Naive thymus-derived CD4-positive, alpha-beta T cell (primary cell): ENCODE results near the gene KLRF2. TPM values are rescaled to one million over a fixed set of nuclear protein-coding genes. Genes with fewer than 3 reads are reported as not detected.

Experiments used
- ATAC-seq: fragments of 150-1000 bp; cut with Tn5 transposase; 2 replicates; pipeline ENCODE4 v1.10.0; 2021; ENCODE audit warnings: mild to moderate bottlenecking, moderate library complexity
- CTCF ChIA-PET: fragments of 350-600 bp; sonication (Branson Sonifier 250); formaldehyde crosslinking; loops from one replicate; lab custom pipeline; 2021; ENCODE audit warnings: antibody characterized with exemption; lab: Charles Lee
- POLR2A ChIA-PET: fragments of 350-600 bp; sonication (Branson Sonifier 250); formaldehyde crosslinking; loops from one replicate; lab custom pipeline; 2021; ENCODE audit warnings: antibody characterized with exemption, inconsistent platforms; lab: Charles Lee
- DNase-seq, 9 donors: peaks; one replicate each; pipeline versions ENCODE4 v3.0.0 to v3.0.0-alpha.2; 2020 to 2022; ENCODE audit warnings: mixed read lengths in 1 of 9
- H3K27ac ChIP-seq: one replicate; pipeline ENCODE4 v1.7.0; 2013; ENCODE audit warnings: mild to moderate bottlenecking, low read depth, low read length, moderate library complexity
- H3K27me3 ChIP-seq, 2 donors: one replicate each; pipeline ENCODE4 v1.7.0; 2013; ENCODE audit warnings: low read length in 2 of 2, mild to moderate bottlenecking in 2 of 2, moderate library complexity in 2 of 2; ENCODE audit not compliant: control insufficient read depth in 2 of 2, insufficient read depth in 2 of 2
- H3K36me3 ChIP-seq, 3 experiments: 1 replicate in 2 of 3; 2 replicates in 1 of 3; pipeline ENCODE4 v1.7.0; 2013; ENCODE audit warnings: low read length in 3 of 3, mild to moderate bottlenecking in 3 of 3, moderate library complexity in 1 of 3; ENCODE audit not compliant: insufficient read depth in 3 of 3, control insufficient read depth in 2 of 3
- H3K4me1 ChIP-seq, 2 donors: one replicate each; pipeline ENCODE4 v1.7.0; 2013; ENCODE audit warnings: low read length in 2 of 2, mild to moderate bottlenecking in 2 of 2, moderate library complexity in 1 of 2; ENCODE audit not compliant: control insufficient read depth in 2 of 2, insufficient read depth in 2 of 2
- H3K4me3 ChIP-seq: 2 replicates; pipeline ENCODE4 v1.7.0; 2013; ENCODE audit warnings: mild to moderate bottlenecking, low read length
- H3K9me3 ChIP-seq, 3 experiments: 1 replicate in 2 of 3; 2 replicates in 1 of 3; pipeline ENCODE4 v1.7.0; 2013; ENCODE audit warnings: low read length in 3 of 3; ENCODE audit not compliant: control insufficient read depth in 2 of 3
- H3K27ac Mint-ChIP-seq, 9 donors: one replicate each; pipeline ENCODE4 v1.8.0; 2020 to 2022; ENCODE audit warnings: mixed read lengths in 9 of 9, mild to moderate bottlenecking in 8 of 9, moderate library complexity in 5 of 9, inconsistent platforms in 2 of 9
- H3K27me3 Mint-ChIP-seq, 5 donors: one replicate each; pipeline ENCODE4 v1.8.0; 2021 to 2022; ENCODE audit warnings: mixed read lengths in 5 of 5, mild to moderate bottlenecking in 1 of 5
- H3K36me3 Mint-ChIP-seq, 5 donors: one replicate each; pipeline ENCODE4 v1.8.0; 2020 to 2022; ENCODE audit warnings: mixed read lengths in 5 of 5, mild to moderate bottlenecking in 3 of 5, inconsistent platforms in 1 of 5
- H3K4me1 Mint-ChIP-seq, 7 donors: one replicate each; pipeline ENCODE4 v1.8.0; 2020 to 2022; ENCODE audit warnings: mixed read lengths in 7 of 7, mild to moderate bottlenecking in 3 of 7, inconsistent platforms in 1 of 7
- H3K4me3 Mint-ChIP-seq, 10 donors: one replicate each; pipeline ENCODE4 v1.8.0; 2020 to 2022; ENCODE audit warnings: mild to moderate bottlenecking in 10 of 10, mixed read lengths in 10 of 10, moderate library complexity in 6 of 10, inconsistent platforms in 2 of 10
- H3K9me3 Mint-ChIP-seq, 11 donors: one replicate each; pipeline ENCODE4 v1.8.0; 2020 to 2022; ENCODE audit warnings: mixed read lengths in 11 of 11, mild to moderate bottlenecking in 4 of 11, inconsistent platforms in 1 of 11, moderate library complexity in 1 of 11
- intact Hi-C, 2 donors: fragments of 100-400 bp; cut with micrococcal nuclease; formaldehyde crosslinking; loops; one replicate each; pipeline ENCODE4 v1.15.1; 2023
- polyA plus RNA-seq, 2 donors: library from polyadenylated mRNA; unstranded; fragments of 300-500 nt; fragmentation: Illumina TruSeq; gene quantifications; one replicate each; pipeline ENCODE4 v1.2.3, GENCODE V29; 2021
- total RNA-seq, 6 experiments: library from RNA in 5 of 6; stranded (reverse) in 5 of 6; gene quantifications; 1 replicate in 5 of 6; 2 replicates in 1 of 6; pipeline ENCODE4 v1.2.3 and lab custom pipeline; 2021 to 2026

KLRF2 gene
- total and polyA plus RNA-seq, 7 experiments from 2014 or later: not detected

GRCh38 chr12:9943240-9943639 lies 62.0 kb downstream of the KLRF2 start:
- H3K4me3 ChIP-seq: peak overlapping the region; percentile 2
- H3K27ac Mint-ChIP-seq: peak overlapping the region in 6 of 9 donors; percentile 13 to 88 (median 72)
- CTCF ChIA-PET: no interaction called here

GRCh38 chr12:9944391-9944790 lies 63.1 kb downstream of the KLRF2 start:
- DNase-seq (no peak), ATAC-seq (no peak)
- Histone ChIP-seq H3K9me3 (no peaks in the 10 kb centered on the region), H3K27me3 (no peaks in the 10 kb centered on the region), H3K4me3 (no peak overlapping the region), H3K36me3 (no peaks in the 10 kb centered on the region), H3K4me1 (peaks cover 10 to 12% of the 10 kb centered on the region in 2 donors), H3K27ac (no peak overlapping the region)
- POLR2A ChIA-PET: interaction anchor here (0.6 to 0.7 kb wide), 2 partner anchors 76 to 268 kb away, joined by 3 read pairs; partner anchors contain the start of genes CLEC2B and GABARAPL1
- H3K9me3 Mint-ChIP-seq: peaks cover 0 to 2% (median 0%) of the 10 kb centered on the region in 11 donors
- peak overlapping the region in 9 of 10 donors; percentile 4 to 66 (median 50) for H3K4me3 Mint-ChIP-seq
- CTCF ChIA-PET: interaction anchor here (1.0 to 1.1 kb wide), 2 partner anchors 12 to 208 kb away, joined by 3 read pairs; partner anchors contain the start of gene CLEC2A
- peaks cover 0 to 29% (median 0%) of the 10 kb centered on the region in 5 donors for H3K27me3 Mint-ChIP-seq
- H3K4me1 Mint-ChIP-seq: peaks cover 23 to 52% (median 42%) of the 10 kb centered on the region in 7 donors
- intact Hi-C loops: loop anchor here (1.0 to 10.0 kb wide), 6 partner anchors 12 to 670 kb away; partner anchors contain the start of gene MAGOHB (in 1 of the 2)
- peaks cover 0 to 7% (median 0%) of the 10 kb centered on the region in 5 donors for H3K36me3 Mint-ChIP-seq
- H3K27ac Mint-ChIP-seq: peak overlapping the region in 7 of 9 donors; percentile 5 to 79 (median 14)

More at GRCh38 chr12:9943240-9943639, 62.0 kb downstream of the KLRF2 start:
- Mint-ChIP-seq H3K36me3 (peaks cover 0 to 7% (median 0%) of the 10 kb centered on the region in 5 donors), H3K4me3 (peak overlapping the region; percentile 55 to 88 (median 70)), H3K27me3 (peaks cover 0 to 34% (median 0%) of the 10 kb centered on the region in 5 donors), H3K4me1 (peaks cover 12 to 41% (median 32%) of the 10 kb centered on the region in 7 donors), H3K9me3 (peaks cover 0 to 2% (median 0%) of the 10 kb centered on the region in 11 donors)
- intact Hi-C loops: loop anchor here (2.0 to 10.0 kb wide), 6 partner anchors 131 to 672 kb away; partner anchors contain the start of genes GABARAPL1 (in 1 of the 2) and MAGOHB (in 1 of the 2)
- ATAC-seq (peak; percentile 91), DNase-seq (peak in 3 of 9 donors; percentile 17 to 63 (median 49))
- H3K36me3 ChIP-seq: no peaks in the 10 kb centered on the region
- POLR2A ChIA-PET: interaction anchor here (1.2 kb wide), 1 partner anchor 18 kb away, joined by 3 read pairs; no protein-coding TSS in a partner anchor
- no peaks in the 10 kb centered on the region for H3K27me3 ChIP-seq
- H3K27ac ChIP-seq: peak overlapping the region; percentile 9
- peaks cover 1% of the 10 kb centered on the region in 2 donors for H3K4me1 ChIP-seq
- H3K9me3 ChIP-seq: no peaks in the 10 kb centered on the region

Other genes with a start within 250 kb of the KLRF2 start
- gene CLEC2D, start 211.8 kb upstream of the KLRF2 start, total RNA-seq: 100 to 1,000 TPM; 182 to 378 (median 327) TPM
- gene CLEC2D, start 211.8 kb upstream of the KLRF2 start, polyA plus RNA-seq: 100 to 1,000 TPM; 319 to 323 TPM
- gene CLECL1, start 148.4 kb upstream of the KLRF2 start, total RNA-seq: 1 to 10 TPM in 2 of 5 experiments, under 1 TPM in 1, not detected in 2; 0.43 to 6.1 (median 2.5) TPM
- gene CLECL1, start 148.4 kb upstream of the KLRF2 start, polyA plus RNA-seq: under 1 TPM; 0.38 to 0.39 TPM
- 100 to 1,000 TPM in 3 of 5 experiments, 10 to 100 TPM in 2; 25.8 to 588 (median 125) TPM for gene CD69, start 120.6 kb upstream of the KLRF2 start, total RNA-seq
- 100 to 1,000 TPM; 113 to 201 TPM for gene CD69, start 120.6 kb upstream of the KLRF2 start, polyA plus RNA-seq
- 10 to 100 TPM in 1 of 5 experiments, 1 to 10 TPM in 2, under 1 TPM in 2; 0.35 to 34.8 (median 1.0) TPM for gene KLRF1, start 54.0 kb upstream of the KLRF2 start, total RNA-seq
- 1 to 10 TPM; 1.3 to 1.6 TPM for gene KLRF1, start 54.0 kb upstream of the KLRF2 start, polyA plus RNA-seq
- gene CLEC2B, start 12.1 kb upstream of the KLRF2 start, total RNA-seq: 10 to 100 TPM; 50.1 to 86.8 (median 73.8) TPM
- gene CLEC2B, start 12.1 kb upstream of the KLRF2 start, polyA plus RNA-seq: 10 to 100 TPM; 22.1 to 61.2 TPM
- gene CLEC2A, start 50.9 kb downstream of the KLRF2 start, total RNA-seq: not detected
- gene CLEC2A, start 50.9 kb downstream of the KLRF2 start, polyA plus RNA-seq: under 1 TPM in 1 of 2 donors, not detected in 1; 0.22 TPM
- 10 to 100 TPM in 1 of 5 experiments, 1 to 10 TPM in 2, not detected in 2; 3.2 to 47.8 (median 4.2) TPM for gene CLEC12A, start 89.9 kb downstream of the KLRF2 start, total RNA-seq
- gene CLEC12A, start 89.9 kb downstream of the KLRF2 start, polyA plus RNA-seq: under 1 TPM in 1 of 2 donors, not detected in 1; 0.31 TPM
- under 1 TPM in 1 of 5 experiments, not detected in 4; 0.91 TPM for gene CLEC1B, start 117.6 kb downstream of the KLRF2 start, total RNA-seq
- gene CLEC1B, start 117.6 kb downstream of the KLRF2 start, polyA plus RNA-seq: not detected
- gene CLEC12B, start 129.1 kb downstream of the KLRF2 start, total RNA-seq: 1 to 10 TPM in 1 of 5 experiments, under 1 TPM in 2, not detected in 2; 0.42 to 7.4 (median 0.87) TPM
- gene CLEC12B, start 129.1 kb downstream of the KLRF2 start, polyA plus RNA-seq: not detected
- gene CLEC9A, start 149.2 kb downstream of the KLRF2 start, total RNA-seq: under 1 TPM in 2 of 5 experiments, not detected in 3; 0.29 to 0.64 TPM
- gene CLEC9A, start 149.2 kb downstream of the KLRF2 start, polyA plus RNA-seq: not detected
- gene CLEC1A, start 217.5 kb downstream of the KLRF2 start, total RNA-seq: 1 to 10 TPM in 1 of 5 experiments, not detected in 4; 1.0 TPM
- not detected for gene CLEC1A, start 217.5 kb downstream of the KLRF2 start, polyA plus RNA-seq
- 100 to 1,000 TPM in 1 of 5 experiments, 10 to 100 TPM in 1, 1 to 10 TPM in 2, not detected in 1; 1.5 to 121 (median 7.2) TPM for gene CLEC7A, start 248.7 kb downstream of the KLRF2 start, total RNA-seq
- not detected for gene CLEC7A, start 248.7 kb downstream of the KLRF2 start, polyA plus RNA-seq